Right lobe of liver (tissue), 4 donors: ENCODE data around the gene SPCS2.

Experiments
- POLR2A ChIP-seq: fragments of 450-650 bp; IDR thresholded peaks from one replicate; pipeline ENCODE4 v1.6.1; 2017; ENCODE audit warnings: antibody characterized with exemption, mild to moderate bottlenecking
- TF ChIP-seq, protein P1 (sequence below), 4 donors: fragments of 200-600 bp in 3 of 4; fragments of 450-650 bp in 1 of 4; IDR thresholded peaks; one replicate each; pipeline versions ENCODE4 v1.5.1 to v1.8.0; 2016 to 2022; ENCODE audit warnings: antibody characterized with exemption in 4 of 4, mild to moderate bottlenecking in 2 of 4
- donor health status: DM: no; HTN: no; CAD: no.
- donor health status: DM: no; HTN: no; CAD: no.
- donor health status: DM: no; HTN: yes; CAD: no.

DNA sequence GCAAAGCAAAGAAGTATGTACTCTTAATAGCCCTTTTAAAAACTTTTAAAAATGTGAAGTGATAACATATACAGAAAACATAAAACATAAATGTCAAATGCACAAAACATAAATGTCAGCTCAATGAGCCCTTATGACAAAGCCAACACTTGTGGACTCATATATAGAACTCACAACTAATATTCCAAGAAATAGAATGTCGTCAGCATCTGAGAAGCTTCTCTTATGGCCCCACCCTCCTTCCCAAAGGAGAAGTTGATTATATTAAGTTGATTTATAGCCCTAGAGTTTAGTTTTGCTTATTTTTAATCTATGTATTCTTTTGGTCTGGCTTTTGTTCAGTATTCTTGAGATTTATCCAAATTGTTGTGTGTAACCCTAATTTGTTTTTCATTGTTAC is 53.5 kb downstream of the SPCS2 start:
- TF ChIP-seq, protein P1, sequence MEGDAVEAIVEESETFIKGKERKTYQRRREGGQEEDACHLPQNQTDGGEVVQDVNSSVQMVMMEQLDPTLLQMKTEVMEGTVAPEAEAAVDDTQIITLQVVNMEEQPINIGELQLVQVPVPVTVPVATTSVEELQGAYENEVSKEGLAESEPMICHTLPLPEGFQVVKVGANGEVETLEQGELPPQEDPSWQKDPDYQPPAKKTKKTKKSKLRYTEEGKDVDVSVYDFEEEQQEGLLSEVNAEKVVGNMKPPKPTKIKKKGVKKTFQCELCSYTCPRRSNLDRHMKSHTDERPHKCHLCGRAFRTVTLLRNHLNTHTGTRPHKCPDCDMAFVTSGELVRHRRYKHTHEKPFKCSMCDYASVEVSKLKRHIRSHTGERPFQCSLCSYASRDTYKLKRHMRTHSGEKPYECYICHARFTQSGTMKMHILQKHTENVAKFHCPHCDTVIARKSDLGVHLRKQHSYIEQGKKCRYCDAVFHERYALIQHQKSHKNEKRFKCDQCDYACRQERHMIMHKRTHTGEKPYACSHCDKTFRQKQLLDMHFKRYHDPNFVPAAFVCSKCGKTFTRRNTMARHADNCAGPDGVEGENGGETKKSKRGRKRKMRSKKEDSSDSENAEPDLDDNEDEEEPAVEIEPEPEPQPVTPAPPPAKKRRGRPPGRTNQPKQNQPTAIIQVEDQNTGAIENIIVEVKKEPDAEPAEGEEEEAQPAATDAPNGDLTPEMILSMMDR (IDR thresholded peaks at IDR 0.05), result no peak
- TF ChIP-seq POLR2A, result no peak
